Measurements from ENCODE around the gene TUBD1. TPM values are rescaled to one million over a fixed set of nuclear protein-coding genes. Genes with fewer than 3 reads are reported as not detected.

Gene TUBD1
- total and polyA plus RNA-seq, 9 donors: 9.1 to 22.9 (median 13.9) TPM

DNA sequence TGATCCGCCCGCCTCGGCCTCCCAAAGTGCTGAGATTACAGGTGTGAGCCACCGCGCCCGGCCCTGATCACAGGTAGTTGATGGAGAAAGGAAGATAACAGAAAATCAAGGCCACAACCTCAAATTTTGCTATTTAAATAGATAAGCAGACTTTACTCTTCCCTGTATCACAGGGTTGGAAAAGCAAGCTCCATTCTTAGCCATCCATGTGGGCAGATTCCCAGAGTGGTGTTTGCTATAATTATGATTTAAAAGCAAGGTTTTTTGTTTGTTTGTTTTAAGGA lies 44.4 kb downstream of the TUBD1 start:
- intact Hi-C loops (cut with DNase I): no loop called here
- Histone ChIP-seq H3K36me3 (no peaks in the 10 kb centered on the region), H3K4me1 (ENCODE audit: insufficient read depth) (peaks cover 22% of the 10 kb centered on the region), H3K9me3 (no peaks in the 10 kb centered on the region), H3K27me3 (no peaks in the 10 kb centered on the region), H3K4me3 (no peak overlapping the region), H3K27ac (no peak overlapping the region)
- no peak for DNase-seq
- WGBS, 3 donors: 91 to 96% (median 92%) methylated on average over 6 of the region's 6 CpGs
- TF ChIP-seq, protein P1, sequence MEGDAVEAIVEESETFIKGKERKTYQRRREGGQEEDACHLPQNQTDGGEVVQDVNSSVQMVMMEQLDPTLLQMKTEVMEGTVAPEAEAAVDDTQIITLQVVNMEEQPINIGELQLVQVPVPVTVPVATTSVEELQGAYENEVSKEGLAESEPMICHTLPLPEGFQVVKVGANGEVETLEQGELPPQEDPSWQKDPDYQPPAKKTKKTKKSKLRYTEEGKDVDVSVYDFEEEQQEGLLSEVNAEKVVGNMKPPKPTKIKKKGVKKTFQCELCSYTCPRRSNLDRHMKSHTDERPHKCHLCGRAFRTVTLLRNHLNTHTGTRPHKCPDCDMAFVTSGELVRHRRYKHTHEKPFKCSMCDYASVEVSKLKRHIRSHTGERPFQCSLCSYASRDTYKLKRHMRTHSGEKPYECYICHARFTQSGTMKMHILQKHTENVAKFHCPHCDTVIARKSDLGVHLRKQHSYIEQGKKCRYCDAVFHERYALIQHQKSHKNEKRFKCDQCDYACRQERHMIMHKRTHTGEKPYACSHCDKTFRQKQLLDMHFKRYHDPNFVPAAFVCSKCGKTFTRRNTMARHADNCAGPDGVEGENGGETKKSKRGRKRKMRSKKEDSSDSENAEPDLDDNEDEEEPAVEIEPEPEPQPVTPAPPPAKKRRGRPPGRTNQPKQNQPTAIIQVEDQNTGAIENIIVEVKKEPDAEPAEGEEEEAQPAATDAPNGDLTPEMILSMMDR (IDR thresholded peaks at IDR 0.05): no peak
- no peak for TF ChIP-seq EP300 (IDR thresholded peaks at IDR 0.05)
- no peak for TF ChIP-seq POLR2A (IDR thresholded peaks at IDR 0.05)

DNA sequence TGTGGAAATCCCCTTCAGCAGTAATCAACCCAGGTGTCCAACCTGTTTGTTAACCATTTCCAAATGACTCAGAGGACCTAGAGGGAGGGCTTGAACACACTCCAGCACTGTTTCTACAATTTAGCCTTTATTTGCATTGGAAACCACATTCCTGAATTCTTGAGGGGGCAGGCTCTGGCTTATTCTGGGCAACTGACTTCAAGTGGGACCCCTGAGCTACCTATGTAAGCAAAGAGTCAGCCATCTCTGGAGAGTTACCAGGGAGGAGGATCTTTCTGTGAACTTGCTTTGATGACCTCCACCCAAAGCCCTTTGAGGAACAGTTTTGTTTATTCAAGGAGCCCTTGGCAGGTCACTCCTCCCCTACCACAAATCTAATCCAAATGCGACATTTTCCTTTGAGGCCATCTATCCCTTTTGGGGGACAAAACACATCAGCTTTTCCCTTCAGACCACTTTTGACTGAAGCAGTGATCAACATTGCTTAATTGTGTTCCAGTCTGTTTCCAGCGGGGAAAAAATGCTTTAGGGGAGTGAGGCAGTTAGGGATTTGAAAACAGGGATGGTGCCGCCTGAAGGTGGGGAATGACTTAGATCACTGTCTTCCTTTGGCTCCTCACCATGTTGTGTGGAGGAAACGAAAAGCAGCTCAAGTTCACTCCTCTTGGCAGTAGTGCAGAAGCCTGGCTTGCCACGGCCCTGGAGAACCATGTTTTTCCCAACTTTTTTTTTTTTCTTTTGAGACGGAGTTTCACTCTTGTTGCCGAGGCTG lies 46.2 kb downstream of the TUBD1 start:
- WGBS, 3 donors: 2 to 4% (median 3%) methylated on average over 7 of the region's 7 CpGs
- intact Hi-C loops (cut with DNase I): no loop called here
- DNase-seq: peak; percentile 48 to 75 (median 60)
- TF ChIP-seq EP300 (IDR thresholded peaks at IDR 0.05) (no peak), POLR2A (IDR thresholded peaks at IDR 0.05) (no peak)
- TF ChIP-seq, protein P1 (IDR thresholded peaks at IDR 0.05): peak in 1 of 3 donors; percentile 9
- Histone ChIP-seq H3K27ac (peak overlapping the region in 1 of 2 donors; percentile 67), H3K27me3 (no peaks in the 10 kb centered on the region), H3K4me3 (peak overlapping the region; percentile 1), H3K9me3 (no peaks in the 10 kb centered on the region), H3K36me3 (no peaks in the 10 kb centered on the region), H3K4me1 (ENCODE audit: insufficient read depth) (peaks cover 18% of the 10 kb centered on the region)

GRCh38 chr17:59845595-59846393 lies 46.9 kb downstream of the TUBD1 start:
- Histone ChIP-seq H3K9me3 (no peaks in the 10 kb centered on the region), H3K36me3 (no peaks in the 10 kb centered on the region), H3K4me1 (ENCODE audit: insufficient read depth) (peaks cover 17% of the 10 kb centered on the region), H3K27me3 (no peaks in the 10 kb centered on the region), H3K4me3 (no peak overlapping the region), H3K27ac (peak overlapping the region in 1 of 2 donors; percentile 67)
- intact Hi-C loops (cut with DNase I): no loop called here
- 23 to 30% (median 25%) methylated on average over 3 of the region's 3 CpGs for WGBS, 3 donors
- no peak for TF ChIP-seq EP300 (IDR thresholded peaks at IDR 0.05)
- TF ChIP-seq POLR2A (IDR thresholded peaks at IDR 0.05): no peak
- TF ChIP-seq, protein P1 (IDR thresholded peaks at IDR 0.05): no peak
- DNase-seq: no peak

DNA sequence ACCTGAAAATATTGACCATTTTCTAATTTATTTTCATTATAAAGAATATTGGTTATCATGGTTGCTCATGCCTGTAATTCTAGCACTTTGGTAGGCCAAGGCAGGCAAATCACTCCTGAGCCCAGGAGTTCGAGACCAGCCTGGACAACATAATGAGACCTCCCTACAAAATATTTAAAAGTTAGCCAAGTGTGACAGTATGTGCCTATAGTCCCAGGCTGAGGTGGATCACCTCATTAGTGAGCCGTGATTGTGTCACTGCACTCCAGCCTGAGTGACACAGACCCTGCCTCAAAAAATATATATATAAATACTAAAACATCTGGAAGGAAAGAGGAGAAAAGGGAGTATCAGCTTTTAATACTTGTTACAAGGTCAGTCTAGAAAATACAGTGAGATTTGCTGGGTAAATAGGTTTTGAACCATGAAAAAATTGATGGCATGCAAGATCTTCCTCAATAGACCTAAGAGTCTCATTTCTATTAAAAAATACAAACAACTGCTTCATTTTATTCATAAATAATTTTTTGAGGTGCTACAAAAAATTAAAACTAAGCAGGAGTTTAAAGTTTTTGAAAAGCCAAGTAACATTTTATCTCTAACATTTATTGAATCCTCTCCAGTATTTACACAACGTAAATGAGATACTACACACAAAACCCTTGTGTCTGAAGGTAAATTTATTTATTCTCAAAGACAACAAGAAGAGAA lies 47.7 kb downstream of the TUBD1 start:
- peak overlapping the region in 1 of 2 donors; percentile 67 for H3K27ac ChIP-seq
- H3K36me3 ChIP-seq: no peaks in the 10 kb centered on the region
- WGBS, 3 donors: 29 to 46% (median 33%) methylated on average over 3 of the region's 3 CpGs
- TF ChIP-seq, protein P1 (IDR thresholded peaks at IDR 0.05): no peak
- TF ChIP-seq POLR2A (IDR thresholded peaks at IDR 0.05) (no peak), EP300 (IDR thresholded peaks at IDR 0.05) (no peak)
- DNase-seq: no peak
- intact Hi-C loops (cut with DNase I): no loop called here
- no peaks in the 10 kb centered on the region for H3K27me3 ChIP-seq
- H3K4me1 ChIP-seq (ENCODE audit: insufficient read depth): peaks cover 19% of the 10 kb centered on the region
- no peak overlapping the region for H3K4me3 ChIP-seq
- H3K9me3 ChIP-seq: no peaks in the 10 kb centered on the region

Measured in ovary (tissue), 9 donors.